HG03457 (cell line): ENCODE results near the gene SPA17.

Experiments
- ATAC-seq: cut with Tn5 transposase; IDR thresholded peaks from one replicate; pipeline ENCODE4 v1.9.1; 2021; ENCODE audit warnings: moderate number of reproducible peaks; ENCODE audit not compliant: unreplicated experiment

The SPA17 gene

DNA sequence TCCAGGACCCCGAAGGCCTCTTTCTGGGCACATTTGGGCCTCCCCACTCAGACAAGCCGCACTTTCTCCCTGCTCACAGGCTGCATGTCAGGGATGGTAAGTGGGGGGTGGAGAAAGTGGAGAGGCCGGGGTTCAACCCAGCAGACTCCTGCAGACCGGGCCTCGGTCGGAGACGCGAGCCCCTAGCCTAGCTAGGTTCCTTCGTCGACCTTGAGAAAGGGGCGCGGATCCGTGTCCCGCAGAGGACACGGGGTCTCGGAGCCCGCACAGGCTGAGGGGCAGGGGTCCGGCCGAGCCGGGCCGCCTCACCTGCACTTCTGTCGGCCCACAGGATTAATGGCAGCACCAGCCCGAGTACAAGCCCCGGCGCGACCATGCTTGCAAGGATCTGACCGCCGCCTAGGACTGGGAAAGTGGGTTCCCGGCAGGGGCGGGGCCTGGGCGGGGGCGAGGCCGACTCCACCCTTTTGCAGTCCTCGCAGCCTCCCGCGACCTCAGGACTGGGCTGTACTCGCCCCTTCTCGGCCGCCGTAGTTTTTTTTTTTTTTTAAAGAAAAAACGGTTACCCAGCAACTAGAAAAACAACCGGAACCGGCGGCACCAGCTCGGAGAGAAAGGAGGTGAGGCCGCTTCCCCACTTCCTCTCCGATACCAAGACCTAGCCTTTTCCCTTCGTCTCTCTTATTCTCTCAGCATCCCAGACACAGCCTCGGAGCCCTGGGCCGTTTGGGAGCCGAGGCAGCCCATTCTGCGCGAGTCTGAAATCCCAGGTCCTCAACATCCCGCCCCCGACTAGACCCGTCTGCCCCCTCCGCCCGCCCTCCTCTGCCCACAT, at the start of gene SPA17, which contains the start of gene SIAE:
TSS of gene SPA17 (plus strand) at position 572 of the 835 bp plus-strand sequence. CDS start 1,361 bp downstream, outside the sequence.
TSS of gene SIAE (minus strand) at position 407 of the 835 bp plus-strand sequence. CDS start at position 376, 31 bp downstream.
- peak; percentile 75 for ATAC-seq

DNA sequence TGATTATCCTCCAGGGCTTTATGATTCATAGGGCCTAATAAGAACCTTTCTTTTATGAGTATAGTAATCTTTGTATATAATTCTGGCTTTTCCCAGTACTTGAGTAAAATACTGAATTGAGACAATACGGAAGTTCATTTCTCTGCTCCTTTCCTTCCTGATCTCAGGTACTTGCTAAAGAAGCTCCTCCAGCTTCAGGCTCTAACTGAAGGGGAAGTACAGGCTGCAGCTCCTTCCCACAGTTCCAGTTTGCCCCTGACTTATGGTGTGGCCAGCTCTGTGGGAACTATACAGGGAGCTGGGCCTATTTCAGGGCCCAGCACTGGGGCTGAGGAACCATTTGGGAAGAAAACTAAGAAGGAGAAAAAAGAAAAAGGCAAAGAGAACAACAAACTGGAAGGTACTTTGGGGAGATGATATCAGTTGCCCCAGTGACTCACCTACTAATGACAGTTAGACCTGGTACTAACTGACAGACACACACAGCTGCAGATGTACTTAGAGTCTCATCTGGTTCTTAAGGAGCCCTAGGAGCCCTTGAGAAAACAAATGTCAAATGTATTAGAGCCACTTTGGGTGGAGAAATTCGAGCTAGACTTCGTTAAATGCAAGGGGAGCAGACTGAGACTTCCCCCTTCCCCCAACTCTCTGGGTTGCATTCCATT, 48.1 kb upstream of the SPA17 start:
- ATAC-seq = no peak

DNA sequence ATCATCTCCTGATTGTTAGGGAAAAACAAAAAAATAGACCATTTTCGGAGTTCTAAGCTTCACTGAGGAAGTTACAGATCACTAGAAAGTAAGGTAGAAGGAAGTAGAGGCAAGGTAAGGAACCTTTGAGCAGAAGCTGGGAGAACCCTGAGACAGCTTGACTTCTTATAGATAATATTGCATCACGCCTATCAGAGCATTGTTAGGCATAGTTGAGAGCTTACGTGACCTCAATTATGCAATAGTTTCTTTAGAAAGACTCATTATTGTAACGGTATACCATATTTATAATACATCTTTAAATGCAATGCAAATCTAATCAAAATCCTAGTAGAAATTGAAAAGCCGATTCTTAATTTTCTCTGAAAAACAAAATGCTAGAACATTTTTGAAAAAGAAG, 46.2 kb upstream of the SPA17 start:
- ATAC-seq = no peak

DNA sequence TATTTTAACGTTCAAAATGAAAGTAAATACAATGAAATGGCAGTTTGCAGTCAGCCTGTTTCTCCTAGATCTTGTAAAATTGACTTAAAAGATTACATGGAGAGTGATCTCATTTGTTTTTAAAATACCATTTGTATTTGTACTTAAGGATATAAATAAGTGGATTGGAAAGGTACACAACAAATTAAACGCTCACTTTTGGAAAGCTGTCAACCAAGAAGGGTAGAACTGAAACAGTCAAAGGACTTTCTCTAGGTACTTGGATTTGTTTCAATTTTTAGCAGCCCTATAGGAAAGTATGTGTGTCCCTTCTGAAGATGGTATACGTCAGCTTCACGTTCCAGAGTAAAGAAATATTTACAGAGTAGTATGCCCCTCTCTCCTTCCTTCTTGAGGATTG, 43.7 kb upstream of the SPA17 start:
- ATAC-seq = no peak

DNA sequence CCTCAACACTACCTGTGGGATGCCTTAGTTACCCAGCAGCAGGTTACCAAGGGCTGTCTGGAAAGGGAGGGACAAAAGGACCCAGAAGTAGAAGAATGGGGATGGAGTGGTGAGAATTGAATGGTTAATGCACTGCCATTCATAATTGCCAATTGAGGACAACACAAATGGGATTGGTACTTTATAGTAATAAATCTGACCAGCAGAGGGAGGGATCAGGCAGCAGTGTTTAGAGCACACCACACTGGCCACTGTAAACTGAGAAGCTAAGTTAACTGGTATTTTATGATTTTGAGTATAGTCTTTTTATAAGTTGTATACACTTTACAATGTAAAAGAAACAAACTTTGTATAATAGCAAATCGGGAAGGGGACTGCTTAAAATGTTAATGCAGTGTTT, 40.3 kb upstream of the SPA17 start:
- ATAC-seq = no peak

DNA sequence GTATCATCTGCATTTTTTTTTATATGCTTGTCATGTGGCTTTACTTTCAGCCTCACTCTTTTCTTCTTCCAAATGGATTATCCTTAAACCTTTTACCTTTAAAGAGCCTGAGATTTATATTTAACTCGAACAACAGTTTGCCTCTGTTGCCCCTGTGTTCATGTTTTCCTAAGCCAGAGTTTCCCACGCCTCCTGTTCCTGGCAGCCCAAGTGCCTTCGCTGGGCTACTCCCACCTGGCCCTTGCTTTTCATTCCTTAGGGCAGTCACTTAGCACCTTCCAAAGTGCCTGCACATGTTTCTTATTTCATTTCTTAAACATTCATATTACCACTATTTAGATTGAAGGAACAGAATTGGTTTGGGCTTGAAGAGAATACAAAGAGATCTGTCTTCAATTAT, 37.8 kb upstream of the SPA17 start:
- ATAC-seq = no peak

DNA sequence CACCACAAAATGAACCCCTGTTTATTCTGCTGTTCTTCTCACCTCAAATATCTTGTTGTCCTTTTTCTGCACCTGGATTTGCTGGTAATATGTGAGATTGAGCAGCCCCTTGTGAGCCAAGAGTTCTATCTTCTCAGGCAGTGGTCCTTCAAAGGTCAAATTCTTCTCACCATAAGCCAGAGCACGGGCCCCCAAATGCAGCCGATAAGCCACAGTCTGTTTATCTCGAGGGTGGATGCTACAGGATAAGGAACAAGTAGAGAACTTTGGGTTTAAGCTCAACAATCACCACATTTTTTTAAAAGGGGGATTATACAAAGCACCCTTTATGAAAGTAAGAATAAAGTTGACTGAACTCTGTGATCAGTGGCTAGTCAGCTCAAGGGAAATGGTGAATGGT, 35.2 kb upstream of the SPA17 start:
- no peak for ATAC-seq

DNA sequence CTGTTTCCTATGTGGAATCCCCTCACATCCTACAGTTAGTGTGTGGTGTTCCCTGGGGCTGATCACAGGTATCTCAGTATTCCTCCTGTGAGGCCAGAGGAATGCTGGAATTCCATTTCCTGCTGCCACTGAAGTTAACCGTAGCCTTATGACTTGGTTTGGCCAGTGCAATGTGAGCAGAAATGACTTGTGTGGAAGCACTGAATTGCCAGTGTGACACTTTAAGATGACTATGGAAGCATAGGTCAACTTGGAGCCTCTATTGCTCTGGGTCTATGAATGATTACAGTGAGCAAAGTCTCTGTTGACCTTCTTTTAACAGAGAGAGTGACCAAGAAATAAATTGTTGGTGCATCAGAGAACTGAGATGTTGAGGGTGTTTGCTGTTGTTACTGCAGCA, 34.5 kb upstream of the SPA17 start:
- no peak for ATAC-seq

DNA sequence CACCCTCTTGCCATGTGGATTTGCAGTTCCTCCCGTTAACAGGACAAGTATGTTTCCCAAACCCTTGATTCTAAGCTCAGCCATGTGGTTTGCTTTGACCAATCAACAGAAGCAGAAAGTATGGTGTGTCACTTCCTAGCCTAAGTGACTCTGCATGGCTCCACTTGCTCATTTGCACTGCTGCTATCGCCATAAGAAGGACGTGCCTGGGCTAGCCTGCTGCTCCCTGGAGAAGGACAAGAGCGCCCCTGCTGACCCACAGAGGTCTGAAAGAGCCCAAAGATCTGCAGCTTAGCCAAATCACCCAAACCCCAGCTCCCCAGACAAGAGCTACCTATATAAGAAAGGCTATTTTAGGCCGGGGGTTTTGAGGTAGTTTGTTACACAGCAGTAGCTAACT, 33.0 kb upstream of the SPA17 start:
- ATAC-seq = no peak

DNA sequence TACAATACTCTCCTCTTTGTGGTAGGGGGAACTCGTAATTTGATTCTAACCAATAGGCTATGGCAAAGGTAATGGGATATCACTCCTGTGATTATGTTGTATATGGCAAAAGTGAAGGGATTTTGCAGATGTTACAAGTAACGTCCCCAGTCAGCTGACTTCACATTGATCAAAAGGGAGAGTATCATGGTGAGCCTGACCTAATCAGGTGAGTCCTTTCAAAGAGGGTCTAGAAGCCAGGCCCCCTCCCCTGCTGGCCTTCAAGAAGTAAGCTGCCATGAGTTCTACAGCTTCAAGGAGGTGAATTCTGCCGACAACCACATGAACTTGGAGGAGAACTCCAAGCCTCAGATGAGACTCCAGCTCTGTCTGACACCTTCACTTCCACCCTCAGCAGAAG, 31.1 kb upstream of the SPA17 start:
- ATAC-seq = no peak

DNA sequence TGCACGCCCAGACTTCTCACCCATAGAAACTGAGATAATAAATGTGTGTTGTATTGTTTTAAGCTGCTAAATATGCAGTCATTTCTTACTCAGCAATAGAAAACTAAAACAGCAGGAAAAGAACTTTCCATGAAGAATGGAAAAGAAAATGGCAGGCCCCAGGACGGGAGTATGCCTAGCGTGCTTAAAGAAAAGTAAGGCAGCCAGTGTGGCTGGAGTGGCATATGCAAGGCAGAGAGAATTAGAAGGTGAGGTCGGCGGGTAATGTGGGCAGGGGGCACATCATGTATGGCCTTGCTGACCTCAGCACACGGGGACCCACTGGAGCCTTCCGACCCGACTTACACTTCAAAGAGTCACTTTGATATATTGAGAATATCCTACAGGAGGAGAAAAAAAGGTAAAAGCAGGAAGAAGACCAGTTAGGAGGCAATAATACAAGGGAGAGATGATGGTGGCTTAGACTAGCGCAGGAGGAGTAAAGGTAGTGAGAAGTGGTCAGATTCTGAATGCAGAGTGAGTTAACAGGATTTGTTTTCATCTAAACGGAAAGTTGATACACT, 30.6 kb upstream of the SPA17 start:
- ATAC-seq = no peak

DNA sequence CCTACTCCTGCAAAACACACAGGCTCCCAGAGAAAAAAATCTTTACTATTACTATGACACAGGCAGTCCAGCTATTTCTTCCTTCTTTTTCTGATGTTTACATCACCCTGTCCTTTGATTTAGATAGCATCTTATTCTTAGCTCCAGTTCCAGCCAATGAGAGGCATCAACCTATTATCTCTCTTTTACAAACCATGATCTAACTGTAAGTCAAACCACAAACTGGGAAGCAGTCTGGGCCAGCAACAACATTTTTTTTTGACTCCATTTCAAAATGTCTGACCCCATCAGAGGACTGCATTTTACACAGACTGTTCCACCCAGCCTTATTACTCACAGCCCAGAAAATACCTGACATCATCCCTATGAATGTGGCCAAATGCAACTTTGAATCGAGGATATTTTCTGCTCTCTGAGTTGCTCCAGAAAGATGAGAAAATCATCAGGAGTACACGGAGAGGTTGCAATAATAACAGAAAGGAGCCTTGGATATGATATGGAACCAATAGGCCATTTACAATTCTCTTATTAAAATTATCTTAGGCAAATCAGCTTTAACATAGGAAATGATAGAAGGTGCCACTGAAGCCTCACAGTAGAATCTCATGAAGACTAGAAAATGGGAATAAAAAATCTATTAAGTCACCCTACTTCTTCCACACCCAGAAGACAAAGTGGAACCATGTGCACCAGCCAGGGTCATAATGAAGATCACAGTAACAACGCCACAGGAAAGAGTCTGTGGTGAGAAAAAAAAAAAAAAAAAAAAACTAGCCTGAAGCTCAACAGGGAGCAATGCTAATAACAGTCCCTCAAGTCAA, 29.9 kb upstream of the SPA17 start:
- ATAC-seq = no peak

DNA sequence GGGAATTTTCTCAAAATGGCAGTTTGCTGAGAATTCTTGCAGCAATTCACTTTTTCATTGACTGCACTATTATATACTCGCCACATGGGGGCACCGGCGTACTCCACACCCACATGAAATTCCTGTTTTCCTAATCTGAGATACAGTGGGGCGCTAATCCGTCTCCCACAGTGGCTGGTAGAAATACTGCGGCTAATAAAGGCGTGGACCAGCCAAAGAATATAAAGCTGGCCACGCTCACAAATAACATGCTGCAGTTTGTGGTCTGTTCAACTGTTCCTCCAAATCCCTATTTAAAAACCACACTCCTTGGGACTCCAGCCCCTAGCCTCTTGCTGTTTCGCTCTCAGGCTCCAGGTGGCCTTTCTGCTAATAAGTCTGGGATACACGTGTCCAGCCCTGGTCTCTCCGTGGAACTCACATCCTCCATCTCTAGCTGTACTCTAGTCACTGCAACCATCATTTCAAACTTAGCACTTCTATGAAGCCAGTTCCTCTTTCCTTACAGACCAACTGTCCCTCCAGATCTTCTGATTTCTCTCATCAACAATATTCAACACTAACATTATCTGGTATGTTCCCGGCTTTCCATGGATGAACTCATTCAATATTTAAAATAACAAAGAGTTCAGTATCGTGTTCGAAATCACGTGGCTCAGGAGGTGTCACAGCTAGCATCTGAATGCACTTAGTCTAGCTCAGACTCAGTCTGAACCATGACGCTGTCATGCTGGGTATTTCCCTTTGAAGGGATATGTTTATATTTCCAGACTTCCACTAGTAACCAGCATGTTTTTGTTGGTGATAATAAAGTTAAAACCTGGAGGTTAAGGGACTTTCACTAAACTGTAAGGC, 29.1 kb upstream of the SPA17 start:
- no peak for ATAC-seq

DNA sequence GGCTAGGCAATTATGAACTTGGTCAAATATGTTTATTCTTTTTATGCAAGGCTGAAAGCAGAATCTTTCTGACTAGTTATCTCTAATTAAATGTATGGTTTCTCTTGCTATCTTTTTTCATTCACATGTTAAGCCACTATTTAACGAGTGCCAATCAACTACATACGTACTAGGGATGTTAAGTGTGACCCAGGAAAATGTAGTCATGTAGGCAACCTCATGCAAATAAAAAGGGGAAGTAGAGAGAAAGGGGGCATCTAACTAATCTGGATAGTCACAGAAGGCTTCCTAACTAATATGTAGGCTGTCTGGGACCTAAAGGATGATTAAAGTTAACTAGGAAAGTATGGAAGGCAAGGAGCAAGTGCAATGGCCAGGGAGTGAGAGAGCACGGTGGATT, 27.6 kb upstream of the SPA17 start:
- ATAC-seq = no peak

DNA sequence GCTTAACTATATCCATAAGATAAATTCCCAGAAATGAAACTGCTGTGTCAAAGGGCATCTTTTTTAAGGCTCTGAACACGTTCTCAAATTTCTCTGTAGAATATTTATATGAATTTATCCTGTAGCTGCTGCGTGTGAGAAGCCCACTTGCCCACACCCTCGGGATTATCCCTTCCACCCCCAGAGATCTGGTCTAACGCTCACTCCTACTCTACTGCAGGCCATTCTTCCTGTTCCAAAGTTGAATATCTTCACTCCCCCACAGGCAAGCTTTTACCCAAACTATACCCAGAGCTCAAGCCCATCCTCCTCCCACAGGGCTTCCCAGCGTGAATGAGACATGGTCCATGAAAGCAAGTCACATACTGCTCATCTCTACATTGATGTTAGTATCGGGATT, 25.1 kb upstream of the SPA17 start:
- no peak for ATAC-seq

DNA sequence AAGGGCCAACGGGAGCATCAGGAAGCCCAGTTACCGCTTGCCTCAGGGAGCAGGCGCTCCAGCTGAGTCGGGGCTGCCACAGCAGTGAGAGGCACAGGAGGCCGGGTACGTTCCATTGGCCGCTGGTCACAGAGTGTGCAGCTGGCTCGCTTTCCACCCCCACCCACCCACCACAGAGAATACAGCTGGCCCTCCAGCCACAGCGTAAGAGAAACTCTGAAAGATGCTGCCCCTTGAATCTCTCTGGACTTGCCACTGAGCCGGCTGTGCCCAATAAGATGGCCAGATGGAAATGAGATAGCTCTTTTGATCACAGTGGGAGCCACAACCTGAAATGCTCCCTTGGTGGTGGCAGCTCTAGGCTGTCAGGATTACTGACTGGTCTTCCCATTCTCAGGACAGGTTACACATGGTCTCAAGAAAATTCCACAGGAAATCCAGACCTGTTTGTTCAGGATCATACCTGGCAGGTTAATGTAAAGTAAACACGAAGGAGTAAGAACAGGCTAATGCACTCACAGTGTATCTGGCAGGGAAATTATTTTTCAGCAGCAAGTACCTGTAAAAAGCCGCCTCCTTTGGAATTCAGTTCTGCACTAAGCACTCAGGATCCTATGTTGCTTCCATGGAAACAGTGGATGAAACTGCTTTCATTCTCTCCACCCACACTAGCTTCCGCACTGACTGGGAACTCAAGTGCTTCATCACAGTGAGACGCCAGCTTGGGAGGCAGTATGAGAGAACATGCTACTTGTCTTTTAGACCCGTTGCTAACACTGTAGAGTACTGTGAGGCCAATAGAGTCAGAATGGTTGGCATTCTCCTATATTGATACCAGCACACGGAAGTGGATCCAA, 16.7 kb upstream of the SPA17 start:
- no peak for ATAC-seq

DNA sequence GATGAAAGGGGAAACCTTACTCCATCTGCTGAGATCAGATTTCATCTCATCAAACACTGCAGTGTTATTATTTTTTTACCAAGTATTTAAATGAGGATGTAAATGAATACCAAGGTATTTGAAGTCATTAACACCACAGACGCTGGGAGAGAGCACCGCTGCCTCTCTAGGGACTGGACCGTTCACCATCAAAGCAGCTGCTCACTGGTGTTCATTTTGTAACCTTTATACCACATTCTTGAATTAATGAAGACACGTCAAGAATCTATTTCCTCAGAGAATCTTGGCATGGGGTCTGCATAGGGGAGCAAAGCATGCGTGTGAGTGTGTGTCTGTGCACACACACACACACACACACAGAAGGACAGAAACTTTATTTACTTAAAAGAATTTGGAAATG, 15.8 kb upstream of the SPA17 start:
- ATAC-seq = no peak

DNA sequence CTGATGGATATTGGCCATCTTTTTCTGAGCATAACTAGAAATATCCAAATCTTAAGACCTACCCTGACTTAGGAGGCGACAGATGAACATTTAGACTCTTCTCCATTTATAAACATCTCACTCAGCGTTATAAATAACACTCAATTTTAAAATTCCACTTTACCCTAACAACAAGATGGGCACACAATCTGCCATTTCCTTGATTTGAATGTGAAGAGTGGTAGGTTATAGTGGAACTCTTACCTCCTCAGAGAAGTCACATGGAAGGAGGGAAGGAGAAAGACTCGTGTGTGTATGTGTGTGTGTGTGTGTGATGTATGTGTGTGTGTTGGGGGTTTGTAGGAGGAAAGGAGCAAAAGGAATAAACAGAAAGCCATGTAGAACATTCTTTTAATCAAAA, 15.2 kb upstream of the SPA17 start:
- ATAC-seq = no peak

DNA sequence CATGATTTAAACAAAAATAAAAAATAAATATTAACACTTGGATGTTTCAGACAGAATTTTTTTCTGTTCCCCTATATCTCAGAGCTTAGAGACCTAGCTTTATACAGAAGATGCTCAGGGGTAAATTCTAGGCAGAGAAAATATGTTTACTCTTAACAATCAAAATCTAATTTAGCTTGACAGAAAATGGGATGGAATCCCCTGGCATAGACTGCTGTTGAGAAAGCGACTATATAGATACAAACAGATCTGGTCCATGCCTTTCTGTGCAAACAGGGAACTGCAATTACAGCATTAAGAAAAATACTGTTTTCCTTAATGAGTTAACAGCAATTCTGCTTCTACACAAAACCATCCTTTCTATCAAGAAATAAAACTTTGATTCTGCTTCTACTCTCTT, 14.7 kb upstream of the SPA17 start:
- ATAC-seq = no peak
